Mammary epithelial cell (primary cell): ENCODE measurements around the gene KCNAB2.

Source experiments
- CTCF ChIP-seq, 2 donors: IDR thresholded peaks in 1 of 2; conservative IDR thresholded peaks in 1 of 2; 2 replicates each; pipeline ENCODE4 v1.5.1; 2011 to 2012; ENCODE audit warnings: inconsistent platforms in 2 of 2, low read length in 2 of 2, mild to moderate bottlenecking in 2 of 2, control low read depth in 1 of 2, low read depth in 1 of 2; ENCODE audit not compliant: insufficient read depth in 1 of 2; ENCODE audit errors: extremely low read depth in 1 of 2
- EZH2 ChIP-seq: IDR thresholded peaks from 2 replicates; pipeline ENCODE4 v1.6.1; 2012; ENCODE audit warnings: low read length, inconsistent platforms, borderline replicate concordance

GRCh38 chr1:6008084-6008415 is 37.6 kb upstream of the KCNAB2 start:
- TF ChIP-seq EZH2 (no peak), CTCF (conservative IDR thresholded peaks at IDR 0.05 in 1 of 2, IDR thresholded peaks at IDR 0.05 in 1 of 2; ENCODE audit: extremely low read depth in 1 of 2, insufficient read depth in 1 of 2, low read depth in 1 of 2, low read length in 2 of 2) (no peak)
